MM.1S (cell line): ENCODE data around the gene GPATCH2.

Experiments used
- EZH2 ChIP-seq: fragments of 300-600 bp; sonication (generic); optimal IDR thresholded peaks from 2 replicates; pipeline ENCODE3; 2017; ENCODE audit warnings: low read depth, mild to moderate bottlenecking, antibody characterized with exemption, low read length, mixed read lengths
- EZH2phosphoT487 ChIP-seq: fragments of 300-600 bp; sonication (generic); IDR thresholded peaks from 2 replicates; pipeline ENCODE4 v1.6.1; 2018; ENCODE audit warnings: antibody characterized with exemption, low read length
- TF ChIP-seq, protein P1 (sequence below): fragments of 300-600 bp; sonication (generic); IDR thresholded peaks from 2 replicates; pipeline ENCODE4 v1.5.1; 2016; ENCODE audit warnings: antibody characterized with exemption, low read length, mixed read lengths

DNA sequence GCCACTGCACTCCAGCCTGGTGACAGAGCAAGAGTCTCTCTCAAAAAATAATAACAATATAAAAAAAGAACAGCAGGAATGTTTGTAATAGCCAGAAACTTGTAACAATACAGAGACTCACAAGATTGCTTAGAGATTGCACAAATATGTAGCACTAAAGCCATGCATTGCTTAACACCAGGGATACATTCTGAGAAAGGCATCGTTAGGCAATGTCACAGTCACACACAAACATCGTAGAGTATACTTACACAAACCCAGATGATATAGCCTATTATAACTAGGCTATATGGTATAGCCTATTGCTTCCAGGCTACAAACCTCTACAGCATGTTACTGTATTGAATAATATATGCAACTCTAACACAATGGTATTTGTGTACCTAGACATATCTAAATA is 45.3 kb downstream of the GPATCH2 start:
- TF ChIP-seq EZH2 (no peak), EZH2phosphoT487 (no peak)
- TF ChIP-seq, protein P1, sequence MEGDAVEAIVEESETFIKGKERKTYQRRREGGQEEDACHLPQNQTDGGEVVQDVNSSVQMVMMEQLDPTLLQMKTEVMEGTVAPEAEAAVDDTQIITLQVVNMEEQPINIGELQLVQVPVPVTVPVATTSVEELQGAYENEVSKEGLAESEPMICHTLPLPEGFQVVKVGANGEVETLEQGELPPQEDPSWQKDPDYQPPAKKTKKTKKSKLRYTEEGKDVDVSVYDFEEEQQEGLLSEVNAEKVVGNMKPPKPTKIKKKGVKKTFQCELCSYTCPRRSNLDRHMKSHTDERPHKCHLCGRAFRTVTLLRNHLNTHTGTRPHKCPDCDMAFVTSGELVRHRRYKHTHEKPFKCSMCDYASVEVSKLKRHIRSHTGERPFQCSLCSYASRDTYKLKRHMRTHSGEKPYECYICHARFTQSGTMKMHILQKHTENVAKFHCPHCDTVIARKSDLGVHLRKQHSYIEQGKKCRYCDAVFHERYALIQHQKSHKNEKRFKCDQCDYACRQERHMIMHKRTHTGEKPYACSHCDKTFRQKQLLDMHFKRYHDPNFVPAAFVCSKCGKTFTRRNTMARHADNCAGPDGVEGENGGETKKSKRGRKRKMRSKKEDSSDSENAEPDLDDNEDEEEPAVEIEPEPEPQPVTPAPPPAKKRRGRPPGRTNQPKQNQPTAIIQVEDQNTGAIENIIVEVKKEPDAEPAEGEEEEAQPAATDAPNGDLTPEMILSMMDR = no peak
